HCT116 (cell line): ENCODE measurements around the gene POC1A. TPM values are rescaled to one million over a fixed set of nuclear protein-coding genes. Genes with fewer than 3 reads are reported as not detected.

Source experiments
- ATAC-seq: fragments of 200-7000 bp; cut with Tn5 transposase; 2 replicates; pipeline ENCODE4 v1.9.1; 2020; ENCODE audit warnings: mild to moderate bottlenecking, moderate library complexity
- BruUV-seq: library from RNA; stranded (reverse); fragments of 400-500 nt; replicated peaks from 2 replicates; lab custom pipeline; 2021; lab: Mats Ljungman, UMichigan
- CTCF ChIA-PET: fragments of 300-600 bp; sonication (Branson Sonifier 250); formaldehyde crosslinking; loops from one replicate; lab custom pipeline; 2021; ENCODE audit warnings: antibody characterized with exemption; lab: Charles Lee
- POLR2A ChIA-PET: fragments of 300-600, 350-600 bp; sonication (Branson Sonifier 250); formaldehyde crosslinking; loops from one replicate; lab custom pipeline; 2021; ENCODE audit warnings: antibody characterized with exemption; lab: Charles Lee
- RAD21 ChIA-PET, 2 experiments: fragments of 300-600 bp; sonication (Branson Sonifier 250); formaldehyde crosslinking; loops; one replicate each; lab custom pipeline; 2023; ENCODE audit warnings: low total read pairs in 2 of 2; ENCODE audit not compliant: uncharacterized antibody in 2 of 2, unreplicated experiment in 2 of 2, low non-redundant PET in 1 of 2; lab: Charles Lee
- DNase-seq: peaks from one replicate; pipeline ENCODE4 v3.0.0-alpha.2; 2010; ENCODE audit warnings: low read depth, low spot score
- H2AFZ ChIP-seq: fragments of 200-600 bp; shearing (Covaris generic), sonication (generic); 2 replicates; pipeline ENCODE4 v1.6.1; 2017; ENCODE audit warnings: low read depth, mixed run types, mixed read lengths, antibody characterized with exemption, low read length; ENCODE audit not compliant: poor library complexity, severe bottlenecking
- H3K27ac ChIP-seq: 2 replicates; pipeline ENCODE4 v1.5.1; 2012; ENCODE audit warnings: low read depth, low read length
- H3K27me3 ChIP-seq: fragments of 200-600 bp; sonication (generic); 2 replicates; pipeline ENCODE4 v1.6.1; 2016; ENCODE audit warnings: mixed run types, low read length, mixed read lengths; ENCODE audit not compliant: insufficient read depth
- H3K36me3 ChIP-seq, 2 experiments: fragments of 200-500 bp in 1 of 2; fragments of 200-600 bp in 1 of 2; sonication (Bioruptor generic) in 1 of 2; sonication (generic) in 1 of 2; 2 replicates each; pipeline versions ENCODE4 v1.5.1 to v1.6.1; 2014 to 2016; ENCODE audit warnings: low read length in 2 of 2, inconsistent platforms in 1 of 2, mixed read lengths in 1 of 2, mixed run types in 1 of 2; ENCODE audit not compliant: insufficient read depth in 2 of 2, control insufficient read depth in 1 of 2
- H3K4me1 ChIP-seq, 2 experiments: fragments of 200-600 bp in 1 of 2; sonication (generic) in 1 of 2; 2 replicates each; pipeline versions ENCODE4 v1.5.1 to v1.6.1; 2012 to 2017; ENCODE audit warnings: low read length in 2 of 2, inconsistent platforms in 1 of 2, mild to moderate bottlenecking in 1 of 2, mixed read lengths in 1 of 2, mixed run types in 1 of 2, moderate library complexity in 1 of 2; ENCODE audit not compliant: insufficient read depth in 2 of 2, control insufficient read depth in 1 of 2
- H3K4me2 ChIP-seq: fragments of 200-600 bp; sonication (generic); 2 replicates; pipeline ENCODE4 v1.6.1; 2017; ENCODE audit warnings: mixed run types, low read length, mixed read lengths
- H3K4me3 ChIP-seq, 2 experiments: fragments of 200-600 bp in 1 of 2; sonication (generic) in 1 of 2; replicated peaks in 1 of 2; 2 replicates each; pipeline ENCODE4 v1.5.1; 2011 to 2016; ENCODE audit warnings: low read length in 2 of 2, control low read depth in 1 of 2, low read depth in 1 of 2, mild to moderate bottlenecking in 1 of 2, mixed read lengths in 1 of 2, mixed run types in 1 of 2
- H3K79me2 ChIP-seq: fragments of 200-600 bp; sonication (generic); 2 replicates; pipeline ENCODE4 v1.6.1; 2017; ENCODE audit warnings: mild to moderate bottlenecking, mixed run types, low read length, moderate library complexity, mixed read lengths; ENCODE audit not compliant: insufficient read depth
- H3K9ac ChIP-seq: fragments of 200-600 bp; sonication (generic); 2 replicates; pipeline ENCODE4 v1.6.1; 2016; ENCODE audit warnings: low read length, mixed read lengths
- H3K9me2 ChIP-seq: fragments of 200-600 bp; sonication (generic), shearing (Covaris generic); 2 replicates; pipeline ENCODE4 v1.6.1; 2017; ENCODE audit warnings: mixed run types, mild to moderate bottlenecking, moderate library complexity; ENCODE audit not compliant: insufficient read depth
- H3K9me3 ChIP-seq, 2 experiments: fragments of 200-500 bp in 1 of 2; fragments of 200-600 bp in 1 of 2; sonication (Bioruptor generic) in 1 of 2; sonication (generic) in 1 of 2; 2 replicates each; pipeline ENCODE4 v1.6.1; 2014 to 2017; ENCODE audit warnings: low read length in 2 of 2, mixed read lengths in 2 of 2, inconsistent platforms in 1 of 2, low read depth in 1 of 2, mild to moderate bottlenecking in 1 of 2, mixed run types in 1 of 2, moderate library complexity in 1 of 2; ENCODE audit not compliant: control insufficient read depth in 1 of 2, insufficient read depth in 1 of 2
- H4K20me1 ChIP-seq: fragments of 200-600 bp; sonication (generic), shearing (Covaris generic); 2 replicates; pipeline ENCODE4 v1.6.1; 2017; ENCODE audit warnings: mixed run types, mild to moderate bottlenecking, moderate library complexity; ENCODE audit not compliant: insufficient read depth
- CEBPB ChIP-seq: IDR thresholded peaks from 2 replicates; pipeline ENCODE4 v1.6.1; 2012; ENCODE audit warnings: low read depth
- CTCF ChIP-seq, 3 experiments: fragments of 200-600 bp in 1 of 3; sonication (generic) in 1 of 3; IDR thresholded peaks in 2 of 3; conservative IDR thresholded peaks in 1 of 3; 2 replicates each; pipeline ENCODE4 v1.5.1; 2012 to 2017; ENCODE audit warnings: low read depth in 2 of 3, low read length in 2 of 3, antibody characterized with exemption in 1 of 3, borderline replicate concordance in 1 of 3, control low read depth in 1 of 3, mild to moderate bottlenecking in 1 of 3, mixed read lengths in 1 of 3, mixed run types in 1 of 3, moderate library complexity in 1 of 3; ENCODE audit not compliant: insufficient read depth in 1 of 3
- EZH2 ChIP-seq: fragments of 200-600 bp; sonication (generic); IDR thresholded peaks from 2 replicates; pipeline ENCODE4 v1.6.1; 2017; ENCODE audit warnings: antibody characterized with exemption, mixed run types
- EZH2phosphoT487 ChIP-seq: fragments of 200-600 bp; IDR thresholded peaks from 2 replicates; pipeline ENCODE4 v1.6.1; 2018; ENCODE audit warnings: antibody characterized with exemption, borderline replicate concordance
- JUND ChIP-seq: IDR thresholded peaks from 2 replicates; pipeline ENCODE4 v1.6.1; 2012
- RAD21 ChIP-seq: IDR thresholded peaks from 2 replicates; pipeline ENCODE4 v1.6.1; 2012; ENCODE audit warnings: low read depth, mild to moderate bottlenecking
- REST ChIP-seq: IDR thresholded peaks from 2 replicates; pipeline ENCODE4 v1.6.1; 2012; ENCODE audit warnings: low read depth
- SIN3A ChIP-seq: IDR thresholded peaks from 2 replicates; pipeline ENCODE4 v1.6.1; 2012; ENCODE audit warnings: low read depth
- ZBTB33 ChIP-seq: IDR thresholded peaks from 2 replicates; pipeline ENCODE4 v1.6.1; 2011; ENCODE audit warnings: mild to moderate bottlenecking, low read length, moderate library complexity; ENCODE audit not compliant: insufficient replicate concordance; ENCODE audit errors: extremely low read depth
- ZNF274 ChIP-seq: fragments of 200-500 bp; sonication (Bioruptor generic); IDR thresholded peaks from 2 replicates; pipeline ENCODE4 v1.6.1; 2014; ENCODE audit warnings: mild to moderate bottlenecking, low read depth, low read length, inconsistent platforms
- intact Hi-C: fragments of 100-400 bp; cut with micrococcal nuclease; formaldehyde crosslinking; loops from 2 replicates; pipeline ENCODE4 v1.10.0; 2022
- total RNA-seq: library from RNA; stranded (reverse); gene quantifications from one replicate; pipeline ENCODE4 v1.2.1, GENCODE V29; 2021; ENCODE audit not compliant: unreplicated experiment

POC1A gene
- total RNA-seq, 1 experiment from 2014 or later = 34.0 TPM

- RAD21 ChIA-PET = no interaction called here
- Histone ChIP-seq H3K9me2 (no peaks in the 10 kb centered on the region), H3K27ac (peak overlapping the region; percentile 69; the same call in 1 of the 2 replicates), H3K9me3 (no peaks in the 10 kb centered on the region), H3K27me3 (no peaks in the 10 kb centered on the region), H4K20me1 (no peaks in the 10 kb centered on the region), H3K4me1 (peaks cover 23 to 48% of the 10 kb centered on the region in 2 experiments), H3K4me2 (no peak overlapping the region), H3K4me3 (no peak overlapping the region), H3K9ac (no peak overlapping the region), H3K79me2 (no peaks in the 10 kb centered on the region), H3K36me3 (0 out of 4 replicates have a peak, but pooled peaks cover 0 to 2% of the 10 kb centered on the region in 2 experiments), H2AFZ (no peak overlapping the region)
- CTCF ChIA-PET = no interaction called here
- ATAC-seq (no peak), DNase-seq (no peak)
- intact Hi-C loops = no loop called here
- no peak for TF ChIP-seq RAD21
- BruUV-seq = no TSS peak
- POLR2A ChIA-PET = no interaction called here
Measured at GRCh38 chr3:52088445-52089367, 65.5 kb downstream of the POC1A start.

GRCh38 chr3:52087731-52088130 lies 66.5 kb downstream of the POC1A start:
- Histone ChIP-seq H3K4me1 (peaks cover 23 to 44% of the 10 kb centered on the region in 2 experiments), H2AFZ (no peak overlapping the region), H3K4me3 (no peak overlapping the region), H3K27ac (no peak overlapping the region), H3K4me2 (no peak overlapping the region), H3K9ac (no peak overlapping the region), H3K36me3 (no peaks in the 10 kb centered on the region), H3K79me2 (no peaks in the 10 kb centered on the region), H3K27me3 (no peaks in the 10 kb centered on the region), H3K9me2 (no peaks in the 10 kb centered on the region), H3K9me3 (no peaks in the 10 kb centered on the region), H4K20me1 (no peaks in the 10 kb centered on the region)
- POLR2A ChIA-PET = no interaction called here
- BruUV-seq = no TSS peak
- CTCF ChIA-PET = interaction anchor here (1.4 kb wide), 1 partner anchor 35 kb away, joined by 3 read pairs; no protein-coding TSS in a partner anchor
- ATAC-seq (no peak), DNase-seq (no peak)
- intact Hi-C loops = no loop called here
- RAD21 ChIA-PET = no interaction called here
- no peak for TF ChIP-seq SIN3A
- TF ChIP-seq RAD21 = no peak
- TF ChIP-seq ZNF274 = no peak
- no peak for TF ChIP-seq ZBTB33
- TF ChIP-seq CTCF (IDR thresholded peaks at IDR 0.05 in 2 of 3, conservative IDR thresholded peaks at IDR 0.05 in 1 of 3; ENCODE audit: borderline replicate concordance in 1 of 3, insufficient read depth in 1 of 3, low read depth in 2 of 3, low read length in 2 of 3) = no peak
- no peak for TF ChIP-seq REST
- TF ChIP-seq EZH2 = no peak
- TF ChIP-seq CEBPB = no peak
- TF ChIP-seq JUND = no peak
- no peak for TF ChIP-seq EZH2phosphoT487
